Activated CD8-positive, alpha-beta memory T cell treated with anti-CD3 and anti-CD28 coated beads, Interleukin-2, amount 50 U/mL, for 4 hours (primary cell): Measurements from ENCODE around the gene IREB2.
"Not testable (repeated sequence)": the region's sequence is repeated elsewhere in the genome, so short reads cannot be mapped to it uniquely, and the experiment has no call there.

ENCODE experiments used
- DNase-seq: peaks from one replicate; pipeline ENCODE4 v3.0.0-alpha.2; 2020

Gene IREB2

GRCh38 chr15:78437762-78438618 lies at the start of gene IREB2:
TSS of gene IREB2 (plus strand) at chr15:78438216. CDS start at chr15:78438338, 122 bp downstream.
- peak; percentile 97 for DNase-seq

DNA sequence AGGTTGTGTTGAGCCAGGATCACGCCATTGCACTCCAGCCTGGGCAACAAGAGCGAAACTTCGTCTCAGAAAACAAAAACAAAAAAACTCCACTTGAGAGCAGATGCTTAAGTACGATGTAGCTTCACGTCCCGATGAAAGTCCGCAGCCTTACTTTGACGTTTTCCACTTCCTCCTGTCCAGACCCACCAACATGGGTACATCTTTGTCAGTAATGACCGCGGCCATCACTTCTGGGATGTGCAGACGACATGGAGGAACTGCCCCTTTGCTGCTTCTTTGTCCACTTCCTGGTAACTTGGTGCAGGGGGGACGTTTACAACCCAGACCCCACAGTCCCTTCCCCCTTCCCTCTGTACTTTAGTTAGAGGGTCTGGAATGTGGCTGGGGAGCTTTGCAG lies 49.2 kb upstream of the IREB2 start:
- no peak for DNase-seq

DNA sequence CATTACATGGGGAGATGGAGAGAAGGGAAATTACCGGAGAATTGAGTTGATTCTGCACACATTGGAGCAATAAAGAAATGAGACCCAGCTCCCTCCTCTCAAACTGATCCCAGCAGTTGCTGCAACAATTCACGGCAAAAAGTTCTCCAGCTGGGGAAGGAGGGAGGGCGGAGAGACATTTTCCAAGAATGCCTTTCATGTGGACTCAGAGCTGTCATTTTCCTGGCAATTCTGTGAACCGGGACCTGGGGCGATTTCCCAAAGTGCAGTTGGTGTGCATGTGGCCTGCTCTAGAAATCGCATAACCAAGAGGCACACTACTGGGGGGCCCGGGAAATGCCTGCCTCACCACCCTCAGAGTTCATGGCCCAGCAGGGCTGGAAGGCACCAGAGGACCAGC lies 48.7 kb upstream of the IREB2 start:
- no peak for DNase-seq

DNA sequence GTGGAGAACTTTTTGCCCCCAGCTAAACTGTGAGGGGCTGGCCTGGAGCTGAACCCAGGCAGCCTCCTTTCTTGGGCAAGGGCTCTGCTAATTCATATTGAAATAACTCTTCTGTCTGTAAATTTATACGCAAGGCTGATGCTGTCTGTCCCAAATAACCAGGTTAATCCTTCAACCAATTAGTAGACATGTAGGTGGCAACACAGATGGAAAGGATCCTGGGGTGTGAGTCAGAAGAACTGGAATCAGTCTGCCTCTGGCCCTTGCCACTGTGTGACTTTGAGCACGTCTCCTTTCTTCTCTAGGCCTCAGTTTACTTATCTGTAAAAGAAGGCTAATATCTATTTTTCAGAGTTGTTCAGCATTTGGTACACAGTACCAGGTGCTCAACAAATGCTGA lies 48.3 kb upstream of the IREB2 start:
- no peak for DNase-seq

GRCh38 chr15:78390242-78390641 lies 47.8 kb upstream of the IREB2 start:
- DNase-seq: no peak

GRCh38 chr15:78390826-78391225 lies 47.2 kb upstream of the IREB2 start:
- DNase-seq: no peak

DNA sequence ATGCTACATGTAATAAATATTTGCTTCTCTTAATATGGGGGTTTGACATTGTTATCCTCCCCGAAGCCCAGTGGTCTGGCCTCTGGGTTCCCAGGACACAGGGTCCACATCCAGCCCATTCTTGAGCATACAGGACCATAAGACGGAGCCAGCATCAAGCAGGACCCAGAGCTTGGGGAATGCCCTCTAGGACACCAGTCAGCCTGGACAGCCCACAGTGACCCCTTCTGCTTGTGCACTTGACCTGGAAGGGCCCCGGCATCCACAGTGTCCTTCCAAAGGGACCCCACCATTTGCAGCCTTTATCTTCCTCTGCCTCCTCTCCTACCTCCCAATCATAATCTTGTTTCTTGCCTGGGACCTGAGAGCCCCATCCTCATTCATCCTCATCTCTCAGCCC lies 46.2 kb upstream of the IREB2 start:
- no peak for DNase-seq

DNA sequence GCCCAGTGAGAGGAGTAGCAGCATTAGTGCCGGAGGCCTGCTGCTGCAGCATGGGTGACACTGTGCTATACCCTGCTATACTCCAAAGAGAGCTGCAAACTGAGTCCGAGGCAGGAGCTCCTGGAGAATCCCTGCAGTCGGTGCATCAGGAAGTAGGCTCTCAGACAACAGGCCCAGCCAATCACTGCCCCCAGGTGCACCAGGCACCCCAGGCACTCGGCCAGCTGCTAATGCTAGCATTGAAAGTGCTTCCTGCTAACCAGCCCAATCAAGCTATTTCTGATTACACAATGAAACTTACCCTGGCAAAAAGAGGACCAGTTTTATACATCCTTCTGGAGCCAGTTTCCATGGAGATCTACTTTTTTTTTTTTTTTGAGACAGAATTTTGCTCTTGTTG lies 45.6 kb upstream of the IREB2 start:
- no peak for DNase-seq

DNA sequence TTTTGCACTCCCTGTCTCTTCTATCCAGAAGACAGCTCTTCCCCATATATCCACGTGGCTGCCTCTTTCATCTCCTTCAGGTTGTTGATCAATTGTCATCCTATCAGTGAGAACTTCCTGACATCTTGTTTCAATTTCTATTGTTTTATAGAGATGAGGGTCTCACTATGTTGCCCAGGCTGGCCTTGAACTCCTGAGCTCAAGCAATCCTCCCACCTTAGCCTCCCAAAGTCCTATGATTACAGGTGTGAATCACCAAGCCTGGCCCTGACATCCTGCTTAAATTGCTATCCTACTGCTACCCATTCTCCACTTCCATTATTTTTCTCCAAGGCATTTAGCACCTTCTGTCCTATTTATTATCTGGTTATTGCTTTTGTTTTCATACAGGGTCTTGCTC lies 44.9 kb upstream of the IREB2 start:
- DNase-seq: no peak

DNA sequence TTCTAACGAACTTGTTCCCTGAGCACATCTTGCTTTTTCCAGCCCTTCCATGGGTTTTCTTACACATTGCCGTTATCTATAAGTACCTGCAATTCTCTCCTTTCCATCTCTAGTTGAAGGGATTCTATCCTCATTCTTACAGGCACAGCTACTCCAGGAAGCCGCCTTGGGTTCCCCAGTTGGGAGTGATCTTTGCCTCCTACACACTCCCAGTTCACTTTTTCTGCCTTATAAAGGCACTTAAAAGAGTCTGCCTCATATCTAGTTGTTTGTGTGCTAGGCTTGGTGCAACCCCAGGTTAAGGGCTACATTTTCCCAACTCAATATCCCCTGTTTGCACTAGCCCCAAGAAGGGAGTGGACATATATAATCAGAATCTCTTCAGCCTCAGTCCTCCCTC lies 44.0 kb upstream of the IREB2 start:
- DNase-seq: no peak

- no peak for DNase-seq
These were observed 42.9 kb upstream of the IREB2 start for GRCh38 chr15:78394981-78395616.

DNA sequence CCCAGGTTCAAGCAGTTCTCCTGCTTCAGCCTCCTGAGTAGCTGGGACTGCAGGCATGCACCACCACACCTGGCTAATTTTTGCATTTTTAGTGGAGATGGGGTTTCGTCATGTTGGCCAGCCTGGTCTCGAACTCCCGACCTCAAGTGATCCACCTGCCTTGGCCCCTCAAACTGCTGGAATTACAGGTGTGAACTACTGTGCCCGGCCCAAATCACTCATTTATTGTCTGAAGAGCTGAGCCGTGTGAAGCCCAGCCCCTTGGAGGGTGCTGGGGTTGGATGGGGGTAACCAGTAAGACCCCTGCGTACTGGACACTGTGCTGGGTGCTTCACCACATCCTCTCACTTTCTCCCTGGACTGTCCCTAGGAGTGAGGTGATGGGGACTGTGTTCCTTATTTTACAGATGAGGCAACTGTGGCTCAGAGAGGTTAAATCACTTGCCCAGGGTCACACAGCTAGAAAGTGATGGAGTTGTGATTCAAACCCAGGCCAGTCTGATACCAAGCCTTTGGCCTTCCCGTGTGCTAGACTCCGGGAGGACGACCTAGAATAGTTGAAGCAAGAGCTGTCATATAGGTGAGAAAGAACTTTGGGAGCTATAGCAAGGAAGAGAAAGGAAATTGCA lies 41.7 kb upstream of the IREB2 start:
- no peak for DNase-seq

DNA sequence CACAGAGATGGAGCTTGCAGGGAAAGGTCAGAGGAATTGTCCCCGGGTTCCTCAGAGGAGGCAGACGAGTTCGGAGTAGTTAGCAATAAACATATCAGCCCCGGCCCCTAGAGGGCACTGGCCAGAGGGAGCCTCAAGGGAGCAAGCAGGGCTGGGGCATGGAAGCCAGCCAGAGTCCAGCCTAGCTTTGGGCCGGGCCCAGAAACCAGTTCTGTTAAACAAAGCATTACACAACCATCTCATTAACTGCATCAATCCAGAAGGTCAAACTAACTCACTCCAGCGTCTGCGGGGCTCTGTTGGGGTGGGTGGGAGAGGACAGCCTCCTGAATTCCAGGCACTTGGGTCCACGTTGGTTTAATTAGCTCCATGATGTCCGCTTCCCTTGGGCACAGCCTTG lies 41.0 kb upstream of the IREB2 start:
- no peak for DNase-seq

- no peak for DNase-seq
These were observed 40.6 kb upstream of the IREB2 start for GRCh38 chr15:78397382-78397781.

GRCh38 chr15:78398076-78398825 lies 39.8 kb upstream of the IREB2 start:
- no peak for DNase-seq

DNA sequence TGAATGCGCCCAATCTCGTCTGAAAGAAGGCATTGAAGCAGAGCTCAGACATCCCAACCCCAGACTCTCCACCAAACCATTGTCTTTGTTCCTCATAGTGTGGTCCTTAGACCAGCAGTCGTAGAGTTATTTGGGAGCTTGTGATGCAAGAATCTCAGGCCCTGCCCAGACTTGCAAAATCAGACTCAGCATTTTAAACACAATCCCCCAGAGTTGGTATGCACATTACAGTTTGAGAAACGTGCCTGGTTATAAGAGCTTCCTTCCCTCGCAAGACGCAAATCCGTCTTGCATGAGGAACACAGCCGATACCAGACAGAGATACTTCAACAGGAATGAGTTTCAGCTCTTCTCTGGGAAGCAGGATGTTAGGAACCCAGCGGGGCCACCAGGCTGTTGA lies 38.9 kb upstream of the IREB2 start:
- no peak for DNase-seq

- no peak for DNase-seq
These were observed 35.9 kb upstream of the IREB2 start for GRCh38 chr15:78402061-78402610.

DNA sequence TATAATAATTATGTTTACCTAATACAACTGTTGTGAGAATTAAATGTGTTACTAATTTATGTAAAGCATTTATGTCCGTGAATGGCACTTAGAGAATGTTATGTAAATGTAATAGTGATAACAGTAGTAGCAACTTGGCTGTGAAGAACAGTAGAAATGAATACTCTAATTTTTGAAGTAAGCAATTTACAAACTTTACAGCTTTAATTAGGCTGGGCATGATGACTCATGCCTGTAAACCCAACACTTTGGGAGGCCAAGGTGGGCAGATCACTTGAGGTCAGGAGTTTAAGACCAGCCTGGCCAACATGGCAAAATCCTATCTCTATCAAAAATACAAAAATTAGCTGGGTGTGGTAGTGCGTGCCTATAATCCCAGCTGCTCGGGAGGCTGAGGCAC lies 33.9 kb upstream of the IREB2 start:
- DNase-seq: no peak

DNA sequence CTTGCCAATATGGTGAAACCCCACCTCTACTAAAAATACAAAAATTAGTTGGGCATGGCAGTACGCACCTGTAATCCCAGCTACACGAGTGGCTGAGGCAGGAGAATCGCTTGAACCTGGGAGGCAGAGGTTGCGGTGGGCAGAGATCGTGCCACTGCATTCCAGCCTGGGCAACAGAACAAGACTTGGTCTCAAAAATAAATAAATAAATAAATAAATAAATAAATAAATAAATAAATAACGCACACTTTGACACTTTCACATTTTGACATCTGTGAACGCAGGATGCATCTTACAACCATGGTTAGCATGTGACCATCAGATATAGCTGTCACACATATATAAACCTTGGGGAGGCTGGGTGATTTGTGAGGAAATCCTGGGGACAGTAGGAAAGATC lies 33.2 kb upstream of the IREB2 start:
- DNase-seq: not testable (repeated sequence)

DNA sequence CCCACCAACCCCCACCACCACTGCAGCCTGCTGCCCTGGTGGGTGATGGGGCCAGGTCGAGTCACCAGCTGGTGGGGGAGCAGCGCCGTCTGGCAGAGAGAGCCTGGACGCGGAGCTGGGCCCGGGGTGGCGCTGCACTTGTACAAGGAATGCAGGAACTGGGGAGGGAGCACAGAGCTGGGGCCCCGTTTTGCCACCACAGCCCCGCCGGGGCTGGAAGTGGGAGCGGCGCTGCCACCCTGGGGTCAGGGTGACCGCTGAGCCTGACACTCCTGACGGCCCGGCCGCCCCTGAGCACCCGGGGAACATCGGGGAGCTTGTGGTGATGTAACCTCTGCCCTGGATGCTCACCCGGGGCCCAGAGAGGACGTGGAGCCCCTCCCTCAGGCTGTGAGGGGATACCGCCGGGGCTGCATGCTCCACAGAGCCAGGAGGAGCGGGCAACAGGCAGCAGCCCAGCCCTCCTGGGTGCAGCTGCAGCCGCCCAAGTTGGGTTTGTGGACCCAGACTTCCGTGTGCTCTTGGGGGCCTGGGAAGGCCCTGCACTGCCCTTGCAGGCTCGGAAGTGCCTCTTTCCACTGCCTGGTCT lies 32.6 kb upstream of the IREB2 start:
- no peak for DNase-seq

DNA sequence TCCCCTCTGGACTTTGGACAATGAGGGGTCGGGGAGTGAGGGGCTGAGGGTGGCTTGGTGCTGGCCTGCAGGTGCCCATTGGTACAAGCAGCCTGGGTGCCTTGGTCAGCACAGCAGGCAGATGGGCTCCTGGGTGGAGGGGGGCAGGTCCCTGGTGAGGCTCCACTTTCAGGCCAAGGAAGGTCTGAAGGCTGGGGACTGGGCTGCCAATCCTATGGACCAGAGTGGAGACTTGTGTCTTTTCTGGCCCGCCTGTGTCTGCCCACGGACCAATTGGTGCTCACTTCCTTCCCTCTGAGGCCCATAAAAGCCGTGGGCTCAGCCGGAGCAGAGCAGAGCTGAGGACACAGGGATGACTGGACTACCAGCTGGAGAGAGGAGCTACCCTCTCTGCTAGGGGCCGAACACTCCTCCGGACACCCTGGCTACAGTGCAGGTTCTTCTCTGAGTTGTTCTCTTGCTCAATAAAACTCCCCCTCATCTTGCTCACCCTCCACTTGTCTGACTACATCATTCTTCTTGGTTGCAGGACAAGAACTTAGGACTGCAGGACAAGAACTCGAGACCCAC lies 31.9 kb upstream of the IREB2 start:
- no peak for DNase-seq
